Activated naive CD4-positive, alpha-beta T cell treated with anti-CD3 and anti-CD28 coated beads, Interleukin-2, amount 10 ng/mL, durations not matched to agents 7 days and 5 days (primary cell): ENCODE results near the gene BTBD9.
A peak's percentile ranks its signal among the peaks of the same experiment; 100 is the strongest.

Source experiments
- CTCF ChIA-PET: fragments of 350-600 bp; sonication (Branson Sonifier 250); formaldehyde crosslinking; loops from one replicate; lab custom pipeline; 2021; ENCODE audit warnings: antibody characterized with exemption; lab: Charles Lee
- DNase-seq: peaks from one replicate; pipeline ENCODE4 v3.0.0-alpha.2; 2020
- H3K27ac Mint-ChIP-seq: one replicate; pipeline ENCODE4 v1.8.0; 2021; ENCODE audit warnings: mild to moderate bottlenecking, moderate library complexity, mixed read lengths
- H3K27me3 Mint-ChIP-seq: one replicate; pipeline ENCODE4 v1.8.0; 2021; ENCODE audit warnings: mild to moderate bottlenecking, mixed read lengths
- H3K36me3 Mint-ChIP-seq: one replicate; pipeline ENCODE4 v1.8.0; 2021; ENCODE audit warnings: mixed read lengths
- H3K4me1 Mint-ChIP-seq: one replicate; pipeline ENCODE4 v1.8.0; 2021; ENCODE audit warnings: mixed read lengths
- H3K4me3 Mint-ChIP-seq: one replicate; pipeline ENCODE4 v1.8.0; 2021; ENCODE audit warnings: mild to moderate bottlenecking, moderate library complexity, mixed read lengths
- H3K9me3 Mint-ChIP-seq: one replicate; pipeline ENCODE4 v1.8.0; 2021; ENCODE audit warnings: mixed read lengths

BTBD9 gene

DNA sequence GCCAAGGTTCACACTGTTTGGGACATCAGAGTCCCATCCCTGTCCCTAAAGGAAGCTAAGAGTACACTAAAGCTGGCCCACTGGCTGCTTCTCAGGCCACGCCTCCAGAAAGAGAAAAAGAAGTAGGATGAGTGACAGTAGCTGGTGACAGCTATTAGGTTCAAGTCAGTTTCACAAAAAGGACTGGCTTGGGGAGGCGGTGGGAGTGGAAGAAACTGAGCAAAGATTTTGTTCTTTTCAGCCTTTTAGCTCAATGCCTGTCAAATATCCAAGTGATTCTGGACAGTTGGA, 445.5 kb downstream of the BTBD9 start:
- no peaks in the 10 kb centered on the region for H3K9me3 Mint-ChIP-seq
- no peak overlapping the region for H3K27ac Mint-ChIP-seq
- no peak overlapping the region for H3K4me3 Mint-ChIP-seq
- H3K4me1 Mint-ChIP-seq, result no peaks in the 10 kb centered on the region
- no peaks in the 10 kb centered on the region for H3K36me3 Mint-ChIP-seq
- CTCF ChIA-PET, result no interaction called here
- no peaks in the 10 kb centered on the region for H3K27me3 Mint-ChIP-seq
- DNase-seq, result no peak

DNA sequence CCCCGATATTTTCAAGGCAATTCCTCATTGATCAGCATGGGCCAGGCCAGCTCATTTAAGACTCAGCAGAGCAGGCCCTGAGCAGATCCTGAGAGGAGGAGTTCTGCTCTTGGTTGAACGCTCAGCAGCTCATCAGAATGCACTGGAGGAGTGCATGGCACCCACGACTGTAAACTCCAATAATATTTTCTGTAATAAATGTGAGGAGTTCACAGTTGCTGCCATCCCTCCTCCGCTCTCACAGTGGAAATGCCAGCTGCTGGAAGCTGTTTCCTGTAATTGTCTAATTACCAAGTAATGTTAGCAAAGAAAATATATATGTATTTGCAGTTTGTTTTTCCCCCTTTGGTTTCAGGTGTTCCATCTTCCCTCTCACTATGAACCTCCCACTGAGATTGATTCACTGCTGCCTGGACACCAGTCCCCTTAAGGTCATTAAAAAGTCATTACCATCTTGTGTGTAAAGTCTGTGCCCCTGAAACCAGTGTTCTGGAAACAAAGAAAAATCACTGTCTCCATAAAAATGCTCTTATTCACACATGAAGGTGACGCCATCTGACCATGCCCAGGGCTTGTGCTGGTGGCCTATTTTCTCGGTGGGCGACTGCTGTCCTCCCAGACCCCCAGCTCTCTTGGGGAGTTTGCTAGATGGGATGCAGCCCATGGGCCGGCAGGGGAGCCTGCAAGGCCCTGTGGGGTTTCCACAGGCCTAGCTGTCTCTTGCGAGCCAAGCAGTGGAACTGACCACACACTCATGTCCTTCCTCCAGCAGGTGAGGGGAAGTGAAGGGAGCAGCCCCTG, 446.0 kb downstream of the BTBD9 start:
- no peak for DNase-seq
- H3K36me3 Mint-ChIP-seq, result no peaks in the 10 kb centered on the region
- CTCF ChIA-PET, result no interaction called here
- H3K4me1 Mint-ChIP-seq, result no peaks in the 10 kb centered on the region
- no peaks in the 10 kb centered on the region for H3K9me3 Mint-ChIP-seq
- H3K27me3 Mint-ChIP-seq, result no peaks in the 10 kb centered on the region
- no peak overlapping the region for H3K4me3 Mint-ChIP-seq
- no peak overlapping the region for H3K27ac Mint-ChIP-seq

DNA sequence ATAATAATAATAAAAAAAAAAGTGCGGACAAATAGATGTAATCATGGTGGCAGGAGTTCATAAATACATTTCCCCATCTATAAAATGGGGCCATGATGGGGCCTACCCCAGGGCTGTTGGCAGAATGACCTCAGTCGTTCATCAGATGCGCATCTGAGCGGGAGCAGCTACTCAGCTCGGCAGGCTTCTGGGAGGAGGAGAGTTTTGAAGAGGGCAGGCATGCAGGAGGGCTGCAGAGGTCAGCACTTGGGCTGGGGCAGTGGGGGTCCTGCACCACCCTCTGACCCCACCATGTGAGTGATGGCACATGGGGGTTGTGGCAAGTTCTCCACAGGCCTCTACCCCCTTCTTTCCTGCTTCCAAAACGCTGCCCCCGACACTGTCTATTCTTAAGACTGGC, 446.7 kb downstream of the BTBD9 start:
- CTCF ChIA-PET, result no interaction called here
- H3K9me3 Mint-ChIP-seq, result no peaks in the 10 kb centered on the region
- H3K27ac Mint-ChIP-seq, result no peak overlapping the region
- H3K4me1 Mint-ChIP-seq, result no peaks in the 10 kb centered on the region
- no peak overlapping the region for H3K4me3 Mint-ChIP-seq
- H3K27me3 Mint-ChIP-seq, result no peaks in the 10 kb centered on the region
- no peaks in the 10 kb centered on the region for H3K36me3 Mint-ChIP-seq
- no peak for DNase-seq

DNA sequence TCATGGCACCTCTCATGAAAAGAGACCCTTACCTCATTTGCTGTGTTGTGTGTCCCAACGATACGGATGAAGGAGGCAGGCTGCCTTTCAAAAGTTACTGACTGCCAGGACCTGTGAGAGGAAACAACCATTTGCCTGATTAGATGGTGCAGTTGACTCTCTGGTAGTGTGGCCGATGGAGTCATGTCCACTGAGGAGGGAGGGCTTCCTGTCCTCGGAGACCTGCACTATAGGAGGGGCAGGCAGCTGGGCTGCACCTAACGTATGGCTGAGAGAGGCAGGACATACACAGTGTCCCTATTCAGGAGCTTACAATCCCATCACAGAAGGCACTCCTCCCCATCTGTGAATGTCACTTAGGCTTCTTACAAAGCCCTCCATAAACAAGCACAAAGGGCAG, 447.2 kb downstream of the BTBD9 start:
- Mint-ChIP-seq H3K27ac (no peak overlapping the region), H3K36me3 (no peaks in the 10 kb centered on the region), H3K4me1 (no peaks in the 10 kb centered on the region), H3K27me3 (no peaks in the 10 kb centered on the region), H3K4me3 (no peak overlapping the region), H3K9me3 (no peaks in the 10 kb centered on the region)
- no peak for DNase-seq
- CTCF ChIA-PET, result no interaction called here

DNA sequence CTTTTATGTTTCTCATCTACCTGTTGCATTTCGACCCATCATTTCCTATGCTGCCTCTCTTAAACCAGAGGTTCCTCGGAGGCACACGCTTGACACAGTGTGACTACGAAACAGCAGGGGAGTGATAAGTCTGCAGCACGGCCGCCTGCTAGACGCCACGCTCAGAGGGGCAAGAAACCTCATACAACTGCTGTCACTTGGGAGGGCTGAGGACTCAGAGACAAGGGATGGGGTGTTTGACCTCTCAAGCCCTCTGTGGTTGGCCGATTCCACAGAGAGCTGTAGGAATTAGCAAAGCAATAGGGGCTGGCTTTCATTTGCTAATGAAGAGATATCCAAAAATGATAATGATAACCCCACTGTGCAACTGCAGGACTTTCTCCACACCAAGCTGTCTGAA, 447.7 kb downstream of the BTBD9 start:
- no peaks in the 10 kb centered on the region for H3K27me3 Mint-ChIP-seq
- no peaks in the 10 kb centered on the region for H3K36me3 Mint-ChIP-seq
- H3K4me3 Mint-ChIP-seq, result no peak overlapping the region
- no peaks in the 10 kb centered on the region for H3K9me3 Mint-ChIP-seq
- no peak for DNase-seq
- CTCF ChIA-PET, result no interaction called here
- no peaks in the 10 kb centered on the region for H3K4me1 Mint-ChIP-seq
- H3K27ac Mint-ChIP-seq, result no peak overlapping the region

DNA sequence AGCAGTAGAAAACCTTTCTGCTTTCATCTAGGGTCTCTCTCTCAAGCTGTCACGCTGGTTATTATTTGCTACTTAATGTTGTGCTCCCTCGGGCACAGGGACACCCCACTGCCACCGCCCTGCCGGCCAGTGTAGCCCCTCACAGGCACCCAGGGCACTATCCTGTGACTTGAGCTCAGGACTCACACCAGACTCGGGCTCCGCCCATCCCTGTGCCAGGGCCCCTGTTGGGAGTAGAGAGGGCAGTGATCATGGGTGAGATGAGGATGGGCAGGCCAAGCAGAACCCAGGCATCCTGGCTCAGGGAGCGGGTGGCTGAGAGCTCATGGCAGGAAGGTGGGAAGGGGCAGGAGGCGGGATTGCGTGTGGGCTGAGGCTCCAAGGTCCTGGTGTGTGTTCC, 448.3 kb downstream of the BTBD9 start:
- H3K36me3 Mint-ChIP-seq, result no peaks in the 10 kb centered on the region
- no peaks in the 10 kb centered on the region for H3K9me3 Mint-ChIP-seq
- no peaks in the 10 kb centered on the region for H3K4me1 Mint-ChIP-seq
- no peaks in the 10 kb centered on the region for H3K27me3 Mint-ChIP-seq
- CTCF ChIA-PET, result no interaction called here
- no peak for DNase-seq
- no peak overlapping the region for H3K4me3 Mint-ChIP-seq
- peak overlapping the region; percentile 24 for H3K27ac Mint-ChIP-seq

DNA sequence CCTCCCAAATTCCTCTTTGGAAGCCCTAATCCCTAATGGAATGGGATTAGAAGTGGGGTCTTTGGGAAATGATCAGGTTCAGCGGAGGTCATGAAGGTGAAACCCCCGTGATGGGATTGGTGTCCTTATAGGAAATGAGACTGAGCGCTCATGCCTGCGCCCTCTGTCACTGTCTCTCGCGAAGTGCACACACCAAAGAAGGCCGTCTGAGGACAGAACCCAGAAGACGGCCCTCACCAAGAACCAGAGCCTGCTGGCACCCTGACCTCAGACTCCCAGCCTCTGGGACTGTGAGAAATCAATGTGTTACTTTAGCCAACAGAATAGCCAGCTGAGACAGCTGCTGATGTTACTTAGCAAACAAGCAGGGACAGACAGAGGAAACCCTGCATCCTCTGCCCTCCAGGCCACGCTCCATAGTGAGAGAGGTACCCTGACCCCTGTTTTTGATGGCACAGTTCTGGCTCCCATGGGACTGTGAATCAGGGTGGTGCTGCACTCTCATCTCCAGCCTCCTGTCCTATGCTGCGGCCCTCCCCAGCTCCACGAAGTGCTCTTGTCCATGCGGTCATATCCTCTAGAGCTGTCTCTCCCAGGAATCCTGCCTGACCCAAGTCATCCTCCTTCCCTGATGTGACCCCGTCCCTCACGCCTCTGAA, 450.9 kb downstream of the BTBD9 start:
- Mint-ChIP-seq H3K27me3 (no peaks in the 10 kb centered on the region), H3K4me3 (no peak overlapping the region), H3K9me3 (no peaks in the 10 kb centered on the region), H3K4me1 (no peaks in the 10 kb centered on the region), H3K36me3 (no peaks in the 10 kb centered on the region), H3K27ac (no peak overlapping the region)
- no peak for DNase-seq
- CTCF ChIA-PET, result no interaction called here

DNA sequence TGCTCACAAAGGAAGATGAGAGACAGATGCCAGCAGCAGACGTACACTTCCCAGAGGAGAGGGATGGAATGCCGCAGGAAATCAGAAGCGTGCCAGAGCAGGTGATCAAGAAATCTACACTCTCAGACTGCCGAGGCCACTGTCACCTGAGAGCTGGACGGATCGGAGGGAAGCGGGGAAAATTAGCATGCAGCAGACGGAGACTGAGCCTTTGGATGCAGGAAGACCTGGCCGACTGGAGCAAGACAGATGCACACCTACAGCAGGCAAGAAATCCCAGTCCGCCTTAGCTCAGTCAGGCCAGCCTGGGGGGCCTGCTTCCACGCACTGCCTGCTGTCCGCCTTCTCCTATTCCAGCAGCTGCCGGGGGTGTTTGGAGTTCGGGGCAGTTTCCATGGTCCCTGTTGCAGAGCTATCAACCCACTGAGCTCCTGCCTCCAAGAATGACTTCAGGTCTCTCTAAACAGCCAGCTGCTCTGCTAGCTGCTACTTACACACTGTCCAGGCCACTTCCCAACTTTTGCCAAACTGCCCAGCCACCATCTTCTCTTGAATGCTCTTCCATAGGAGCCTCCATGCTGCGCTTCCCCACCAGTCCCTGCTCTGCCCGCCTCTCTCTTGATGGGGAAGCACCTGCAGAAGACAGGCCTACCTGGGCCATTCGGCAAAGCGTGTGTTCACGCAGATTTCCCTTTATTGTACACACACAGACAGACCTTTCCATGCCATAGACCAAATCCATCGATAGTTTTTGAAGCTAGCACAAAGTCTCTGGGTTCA, 451.7 kb downstream of the BTBD9 start:
- H3K36me3 Mint-ChIP-seq, result no peaks in the 10 kb centered on the region
- CTCF ChIA-PET, result no interaction called here

DNA sequence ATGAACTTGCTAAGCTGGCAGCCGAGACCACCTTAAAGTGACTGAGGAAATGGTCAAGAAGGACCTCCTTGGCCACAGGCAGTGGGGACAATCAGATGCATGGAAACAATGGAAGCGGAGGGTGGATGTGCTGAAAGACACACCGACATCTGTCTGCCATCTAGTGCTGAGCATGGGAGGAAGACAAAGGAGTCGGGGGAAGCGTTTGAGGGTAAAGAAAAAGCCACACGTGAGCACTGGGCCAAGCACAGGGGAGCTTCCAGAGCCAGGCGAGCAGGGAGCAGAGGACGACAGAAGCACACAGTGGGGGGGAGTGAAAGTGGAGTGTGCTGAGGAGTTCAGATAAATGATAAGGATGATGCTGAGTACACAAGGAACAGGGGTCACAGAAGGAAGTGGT, 452.4 kb downstream of the BTBD9 start:
- CTCF ChIA-PET, result no interaction called here
- H3K4me1 Mint-ChIP-seq, result no peaks in the 10 kb centered on the region

More for the DNA sequence above, 451.7 kb downstream of the BTBD9 start:
- H3K27me3 Mint-ChIP-seq, result no peaks in the 10 kb centered on the region
- no peaks in the 10 kb centered on the region for H3K4me1 Mint-ChIP-seq
- no peaks in the 10 kb centered on the region for H3K9me3 Mint-ChIP-seq
- DNase-seq, result no peak
- H3K4me3 Mint-ChIP-seq, result no peak overlapping the region
- H3K27ac Mint-ChIP-seq, result no peak overlapping the region

DNA sequence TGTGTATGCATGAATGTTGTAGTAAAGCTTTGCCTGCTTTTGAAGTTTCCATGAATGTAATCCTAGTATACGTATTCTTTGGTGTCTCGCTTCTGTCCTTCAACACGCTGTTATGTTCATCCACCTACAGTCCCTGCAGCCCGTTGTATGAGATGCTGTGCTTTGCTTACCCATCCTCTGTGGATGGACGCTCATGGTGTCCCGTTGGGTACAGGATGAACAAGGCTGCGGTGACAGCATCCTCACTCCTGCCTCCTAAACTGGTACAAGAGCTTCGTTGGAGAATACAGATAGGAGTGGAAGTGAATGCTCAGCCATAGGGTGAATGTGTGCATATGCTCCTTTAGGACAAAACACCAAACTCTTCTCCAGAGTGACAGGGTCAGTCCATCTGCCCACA, 454.0 kb downstream of the BTBD9 start:
- H3K27me3 Mint-ChIP-seq, result no peaks in the 10 kb centered on the region
- CTCF ChIA-PET, result interaction anchor here (1.0 kb wide), 1 partner anchor 308 kb away, joined by 3 read pairs; no protein-coding TSS in a partner anchor
- DNase-seq, result no peak
- no peaks in the 10 kb centered on the region for H3K9me3 Mint-ChIP-seq
- no peak overlapping the region for H3K27ac Mint-ChIP-seq
- no peaks in the 10 kb centered on the region for H3K4me1 Mint-ChIP-seq
- H3K4me3 Mint-ChIP-seq, result no peak overlapping the region
- H3K36me3 Mint-ChIP-seq, result no peaks in the 10 kb centered on the region

More for the DNA sequence above, 452.4 kb downstream of the BTBD9 start:
- H3K27me3 Mint-ChIP-seq, result no peaks in the 10 kb centered on the region
- H3K4me3 Mint-ChIP-seq, result no peak overlapping the region
- H3K36me3 Mint-ChIP-seq, result no peaks in the 10 kb centered on the region
- H3K9me3 Mint-ChIP-seq, result no peaks in the 10 kb centered on the region
- no peak for DNase-seq
- H3K27ac Mint-ChIP-seq, result no peak overlapping the region

DNA sequence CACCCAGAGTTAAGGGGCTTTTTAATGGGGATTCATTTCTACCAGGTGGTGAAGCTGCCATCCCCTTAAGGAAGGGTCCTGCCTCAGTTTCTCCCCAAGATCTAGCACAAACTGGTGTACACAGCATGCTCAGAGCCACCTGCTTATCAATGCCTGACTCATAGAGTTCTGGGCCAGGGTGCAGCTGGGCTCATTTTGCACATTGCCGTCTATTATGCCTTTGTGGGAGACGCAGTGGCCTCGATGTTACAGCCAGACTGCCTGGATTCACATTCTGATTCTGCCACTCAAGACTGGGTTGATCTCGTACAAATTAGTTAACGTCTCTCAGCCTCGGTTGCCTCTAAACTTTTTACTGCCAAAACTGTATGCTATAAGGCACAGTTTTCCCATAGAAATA, 454.5 kb downstream of the BTBD9 start:
- no peak for DNase-seq
- Mint-ChIP-seq H3K9me3 (no peaks in the 10 kb centered on the region), H3K4me3 (no peak overlapping the region), H3K27me3 (no peaks in the 10 kb centered on the region), H3K27ac (no peak overlapping the region), H3K4me1 (no peaks in the 10 kb centered on the region), H3K36me3 (no peaks in the 10 kb centered on the region)
- CTCF ChIA-PET, result interaction anchor here (1.0 kb wide), 1 partner anchor 309 kb away, joined by 3 read pairs; no protein-coding TSS in a partner anchor

DNA sequence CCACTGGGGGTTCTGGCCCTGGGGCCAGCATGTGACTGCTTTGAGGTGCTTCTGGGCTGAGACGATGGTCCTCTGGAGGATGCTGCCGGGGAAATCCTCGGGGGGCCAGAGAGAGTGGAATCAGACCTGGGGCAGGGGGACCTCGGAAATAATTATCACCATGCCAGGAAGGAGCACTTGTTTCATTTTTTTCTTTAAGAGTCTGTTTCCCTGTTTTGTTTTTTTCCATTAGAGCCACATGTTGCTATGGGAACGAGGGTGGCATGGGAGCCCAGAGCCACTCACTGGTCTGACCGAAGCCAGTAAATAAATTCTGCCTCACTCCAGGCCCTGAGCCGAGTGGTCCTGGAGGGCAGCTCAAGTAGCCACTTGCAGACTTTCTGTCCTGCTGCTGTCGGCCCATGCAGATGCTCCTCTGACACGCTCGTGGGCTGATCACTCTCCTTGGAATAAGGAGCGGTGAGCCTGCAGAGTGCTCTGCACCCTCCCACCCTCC, 455.1 kb downstream of the BTBD9 start:
- H3K27ac Mint-ChIP-seq, result no peak overlapping the region
- CTCF ChIA-PET, result no interaction called here
- H3K4me3 Mint-ChIP-seq, result no peak overlapping the region
- DNase-seq, result no peak
- H3K4me1 Mint-ChIP-seq, result no peaks in the 10 kb centered on the region
- no peaks in the 10 kb centered on the region for H3K9me3 Mint-ChIP-seq
- H3K27me3 Mint-ChIP-seq, result no peaks in the 10 kb centered on the region
- H3K36me3 Mint-ChIP-seq, result no peaks in the 10 kb centered on the region

DNA sequence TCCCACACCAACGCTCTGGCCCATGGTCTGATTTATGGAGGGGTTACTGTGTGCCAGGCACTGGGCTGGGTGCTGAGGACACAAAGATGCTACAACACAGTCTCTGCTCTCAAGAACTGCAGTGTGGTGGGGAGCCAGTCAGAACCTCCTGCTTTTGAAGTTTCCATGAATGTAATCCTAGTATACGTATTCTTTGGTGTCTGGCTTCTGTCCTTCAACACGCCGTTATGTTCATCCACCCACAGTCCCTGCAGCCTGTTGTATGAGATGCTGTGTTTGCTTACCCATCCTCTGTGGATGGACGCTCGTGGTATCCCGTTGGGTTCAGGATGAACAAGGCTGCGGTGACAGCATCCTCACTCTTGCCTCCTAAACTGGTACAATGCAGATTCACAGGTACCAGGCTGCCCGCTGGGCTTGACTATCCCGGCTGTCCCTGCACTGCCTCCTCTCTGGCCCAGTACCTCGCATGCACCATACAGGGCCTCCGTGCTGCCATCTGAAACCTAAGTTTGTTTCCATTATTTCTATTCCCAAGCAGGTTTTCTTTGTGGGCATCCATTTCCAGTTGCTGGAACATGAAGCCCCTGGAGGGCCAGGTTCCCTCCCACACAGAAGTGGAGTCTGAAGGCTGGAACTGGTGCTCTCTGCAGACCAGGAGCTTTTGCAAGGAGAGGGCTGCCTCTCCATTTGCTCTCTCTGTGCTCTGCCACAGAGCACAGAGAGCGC, 455.7 kb downstream of the BTBD9 start:
- H3K4me3 Mint-ChIP-seq, result no peak overlapping the region
- H3K27ac Mint-ChIP-seq, result no peak overlapping the region
- no peak for DNase-seq
- H3K9me3 Mint-ChIP-seq, result no peaks in the 10 kb centered on the region
- no peaks in the 10 kb centered on the region for H3K27me3 Mint-ChIP-seq
- H3K36me3 Mint-ChIP-seq, result no peaks in the 10 kb centered on the region
- no peaks in the 10 kb centered on the region for H3K4me1 Mint-ChIP-seq
- CTCF ChIA-PET, result no interaction called here

DNA sequence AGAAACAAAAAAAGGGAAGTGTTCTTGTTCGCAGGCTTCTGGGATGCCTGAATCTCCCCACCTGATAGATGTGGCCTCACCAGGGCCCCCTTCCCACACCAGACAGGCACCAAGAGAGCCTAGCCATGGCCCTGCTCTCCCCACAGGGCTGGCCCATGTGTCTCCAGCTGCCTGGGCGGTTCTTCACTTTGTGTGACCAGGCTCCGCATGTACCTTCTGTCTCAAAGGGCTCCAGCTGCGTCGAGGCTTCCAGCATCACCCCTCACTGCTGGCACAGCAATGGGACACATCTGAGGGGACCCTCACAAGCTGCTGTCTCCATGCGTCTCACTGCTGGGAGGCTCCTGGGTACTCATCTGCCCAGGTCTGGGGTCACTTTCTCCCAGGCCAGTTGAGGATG, 457.3 kb downstream of the BTBD9 start:
- Mint-ChIP-seq H3K27ac (no peak overlapping the region), H3K4me3 (no peak overlapping the region), H3K4me1 (peaks cover 6% of the 10 kb centered on the region), H3K27me3 (no peaks in the 10 kb centered on the region), H3K9me3 (no peaks in the 10 kb centered on the region), H3K36me3 (no peaks in the 10 kb centered on the region)
- CTCF ChIA-PET, result no interaction called here
- no peak for DNase-seq
